GM12873 (cell line): ENCODE measurements around the gene TRIM62.

Source experiments
- CTCF ChIP-seq: IDR thresholded peaks from 2 replicates; pipeline ENCODE4 v1.5.1; 2012; ENCODE audit warnings: low read depth, mild to moderate bottlenecking, moderate library complexity, low read length, control low read depth; ENCODE audit not compliant: insufficient read depth; ENCODE audit errors: missing control alignments

The TRIM62 gene

GRCh38 chr1:33140153-33141149 lies 41.4 kb downstream of the TRIM62 start:
- no peak for TF ChIP-seq CTCF

- peak; percentile 56 for TF ChIP-seq CTCF
Measured at GRCh38 chr1:33137800-33138199, 44.0 kb downstream of the TRIM62 start.

- TF ChIP-seq CTCF = no peak
Measured at GRCh38 chr1:33133478-33134105, 48.3 kb downstream of the TRIM62 start.

GRCh38 chr1:33132549-33132948 lies 49.3 kb downstream of the TRIM62 start:
- TF ChIP-seq CTCF = no peak

GRCh38 chr1:33131191-33131590 lies 50.7 kb downstream of the TRIM62 start:
- TF ChIP-seq CTCF = no peak

GRCh38 chr1:33130297-33130696 lies 51.5 kb downstream of the TRIM62 start:
- no peak for TF ChIP-seq CTCF

- no peak for TF ChIP-seq CTCF
Measured at GRCh38 chr1:33128781-33129180, 53.1 kb downstream of the TRIM62 start.
